SKM-1 treated with dmso at 0.1 percent for 144 hours (cell line): ENCODE data around the gene RASAL2.

Source experiments
- DNase-seq: peaks from one replicate; lab custom pipeline; 2025; ENCODE audit not compliant: unreplicated experiment; lab: John Stamatoyannopoulos, UW

The RASAL2 gene

GRCh38 chr1:178093951-178094738 is at the start of gene RASAL2:
RASAL2 (plus strand) TSS chr1:178094104; CDS start chr1:178094493, 389 bp downstream.
- peak; percentile 70 for DNase-seq

GRCh38 chr1:178046591-178047270 is 47.2 kb upstream of the RASAL2 start:
- DNase-seq = no peak

- DNase-seq = no peak
These were observed 46.4 kb upstream of the RASAL2 start for GRCh38 chr1:178047403-178048093.

- no peak for DNase-seq
These were observed 45.5 kb upstream of the RASAL2 start for GRCh38 chr1:178048426-178048825.

- DNase-seq = no peak
These were observed 45.0 kb upstream of the RASAL2 start for GRCh38 chr1:178048883-178049282.

GRCh38 chr1:178050084-178050483 is 43.8 kb upstream of the RASAL2 start:
- DNase-seq = no peak

DNA sequence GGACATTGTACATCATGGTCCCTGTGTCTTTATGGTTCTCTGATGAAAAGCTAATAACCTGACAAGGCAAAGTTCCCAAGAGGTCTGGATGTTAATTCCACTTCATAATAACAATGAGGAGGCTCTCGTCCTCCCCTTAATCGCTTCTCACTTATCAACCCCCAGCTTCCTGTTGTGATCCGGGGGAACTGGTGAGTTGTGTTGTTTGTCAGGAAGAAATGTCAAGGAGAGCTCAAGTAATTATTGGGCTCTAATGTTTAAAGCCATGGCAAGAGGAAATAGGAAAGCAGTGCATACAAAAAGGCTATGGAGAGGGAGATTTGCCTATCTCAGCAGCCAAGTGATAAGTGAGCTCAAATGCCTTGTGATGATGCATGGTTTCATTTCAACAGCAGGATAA is 42.8 kb upstream of the RASAL2 start:
- DNase-seq = no peak

GRCh38 chr1:178052650-178053461 is 41.0 kb upstream of the RASAL2 start:
- DNase-seq = no peak

DNA sequence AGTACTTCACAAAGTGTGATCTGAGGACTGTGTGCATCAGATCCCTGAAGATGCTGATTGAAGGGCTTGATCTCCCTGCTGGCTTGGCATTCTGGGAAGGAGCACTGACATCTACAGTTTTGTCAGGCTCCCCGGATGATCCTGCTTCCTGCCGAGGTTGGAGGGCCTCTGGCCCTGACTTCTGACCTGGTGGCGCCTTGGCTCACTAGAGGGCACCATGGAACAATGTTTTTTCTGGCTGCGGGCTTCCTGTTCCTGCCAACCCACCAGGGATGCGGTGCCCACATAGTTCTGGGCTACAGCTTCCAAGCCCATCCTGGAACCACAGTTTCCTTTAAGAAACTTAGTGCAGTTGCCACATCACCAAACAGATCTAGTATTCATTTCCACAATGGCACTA is 38.8 kb upstream of the RASAL2 start:
- DNase-seq = peak; percentile 56

DNA sequence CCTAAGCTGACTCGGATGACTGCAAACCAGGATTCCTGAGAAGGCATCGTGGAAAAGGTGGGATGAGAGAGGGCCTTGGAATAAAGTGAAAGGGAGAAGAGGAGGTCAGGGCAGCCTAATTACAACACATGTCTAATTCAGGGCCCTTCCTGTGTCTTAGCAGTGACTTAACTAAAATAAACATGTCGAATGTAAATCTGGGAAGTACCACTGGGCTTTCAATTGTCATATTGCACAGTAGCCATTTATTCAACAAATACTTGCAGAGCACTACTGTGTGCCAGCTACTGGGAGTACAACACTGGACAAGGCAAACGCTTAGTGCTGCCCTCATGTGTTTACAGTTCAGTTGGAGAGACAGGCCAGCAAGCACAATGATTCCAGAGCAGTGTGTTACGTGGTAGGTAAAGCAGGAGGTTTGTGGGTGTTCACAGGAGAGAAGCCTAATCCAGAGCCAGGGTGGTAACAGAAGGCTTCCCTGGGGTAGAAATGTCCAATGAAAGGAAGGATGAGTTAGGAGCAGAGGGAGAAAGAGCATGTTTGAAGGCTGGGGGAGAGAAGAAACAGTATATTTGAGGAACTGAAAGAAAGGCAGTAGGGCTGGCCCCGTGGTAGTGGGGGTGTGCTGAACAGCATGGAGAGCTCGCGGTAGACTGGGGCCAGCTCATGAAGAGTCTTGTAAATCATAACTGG is 38.0 kb upstream of the RASAL2 start:
- peak; percentile 94 for DNase-seq

DNA sequence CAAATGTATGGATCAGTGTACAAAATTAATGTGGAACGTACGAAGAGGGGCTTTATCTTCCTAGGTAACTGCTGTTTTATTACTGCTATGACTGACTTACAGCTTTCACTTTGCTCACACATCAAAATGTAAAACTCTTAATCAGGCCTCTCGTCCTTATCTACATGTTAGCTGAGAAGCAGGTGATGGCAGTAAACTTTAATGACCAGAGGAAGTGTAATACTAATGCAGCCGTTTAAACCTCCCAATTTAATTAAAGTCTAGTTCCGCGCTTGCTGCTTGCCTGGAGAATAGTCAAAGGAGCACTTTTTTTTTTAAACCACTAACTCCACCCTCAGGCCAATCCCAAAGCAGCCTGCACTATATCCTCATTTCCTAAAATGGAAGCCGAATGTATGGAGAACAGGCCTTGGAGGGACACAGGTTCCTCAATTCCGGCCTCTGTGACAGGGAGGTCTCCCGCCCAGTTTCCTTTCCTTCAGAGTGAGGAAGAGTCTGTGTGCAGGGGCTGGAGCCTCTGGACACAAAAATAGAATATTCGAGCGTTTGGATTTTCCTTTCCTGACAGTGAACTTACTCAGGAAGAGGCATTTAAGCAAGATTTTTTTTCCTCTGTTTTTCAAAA is 36.7 kb upstream of the RASAL2 start:
- DNase-seq = no peak

DNA sequence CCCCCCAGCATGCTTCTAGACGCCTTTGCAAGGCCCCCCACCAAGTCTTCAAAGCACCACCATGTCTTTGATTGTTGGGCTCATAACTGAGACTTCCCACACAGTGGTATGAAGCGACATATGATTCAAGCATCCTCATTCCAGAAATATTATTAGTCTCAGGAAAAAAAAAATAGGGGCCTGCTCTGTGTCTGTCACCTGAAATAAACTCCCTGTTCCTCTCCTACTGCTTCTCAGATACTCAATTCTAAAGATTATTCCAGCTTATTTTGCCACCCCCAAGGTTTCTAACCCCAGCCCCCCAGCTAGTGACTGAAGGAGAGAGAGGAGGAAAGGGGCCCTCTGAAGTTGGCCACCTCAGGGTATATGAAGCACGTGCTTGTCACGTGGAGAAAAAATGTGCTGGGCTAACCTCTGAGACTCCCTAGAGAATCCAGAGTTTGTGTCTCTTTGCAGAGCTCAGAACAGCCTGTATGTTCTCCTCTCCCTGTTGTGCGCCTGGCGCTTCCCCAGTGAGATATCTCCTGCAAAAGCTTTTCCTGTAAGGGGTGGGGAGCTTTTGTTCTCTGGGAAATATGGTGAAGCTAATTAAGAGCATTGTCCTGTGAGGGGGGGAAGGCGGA is 35.9 kb upstream of the RASAL2 start:
- DNase-seq = no peak

DNA sequence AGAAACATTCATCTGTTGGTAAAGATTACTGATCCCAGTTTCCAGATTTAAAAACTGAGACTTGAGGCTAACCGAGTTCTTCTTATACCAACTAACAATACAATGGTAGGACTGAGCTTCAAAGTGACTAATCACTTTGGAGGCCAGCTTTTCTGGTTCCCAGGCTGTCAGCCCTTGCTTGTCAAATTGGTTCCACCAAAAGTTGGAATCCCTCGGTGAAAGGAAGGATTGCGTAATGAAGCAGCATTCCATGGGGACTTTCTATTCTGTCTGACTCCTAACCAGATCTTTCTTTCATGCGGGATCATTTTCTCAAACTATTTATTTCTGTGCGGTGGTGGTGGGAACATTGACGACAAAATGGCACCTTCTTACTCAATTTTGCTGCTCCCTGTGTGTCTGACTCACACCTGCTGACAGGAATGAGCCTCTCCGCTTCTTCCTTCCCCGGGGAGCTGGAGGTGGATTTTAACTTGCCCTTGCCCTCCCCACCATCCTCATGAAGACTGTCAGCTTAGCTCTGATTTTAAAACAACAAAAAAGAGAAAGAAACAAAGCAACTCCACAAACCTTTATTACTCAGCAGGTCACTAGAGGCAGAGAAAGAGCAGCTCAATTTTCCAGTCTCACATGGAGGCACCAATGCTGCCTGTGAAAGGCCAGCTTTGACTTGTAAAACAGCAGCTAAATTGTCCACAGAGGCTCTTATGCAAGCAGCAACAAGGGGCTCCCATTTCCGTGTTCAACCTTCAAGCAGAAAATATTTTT is 32.9 kb upstream of the RASAL2 start:
- peak; percentile 14 for DNase-seq

DNA sequence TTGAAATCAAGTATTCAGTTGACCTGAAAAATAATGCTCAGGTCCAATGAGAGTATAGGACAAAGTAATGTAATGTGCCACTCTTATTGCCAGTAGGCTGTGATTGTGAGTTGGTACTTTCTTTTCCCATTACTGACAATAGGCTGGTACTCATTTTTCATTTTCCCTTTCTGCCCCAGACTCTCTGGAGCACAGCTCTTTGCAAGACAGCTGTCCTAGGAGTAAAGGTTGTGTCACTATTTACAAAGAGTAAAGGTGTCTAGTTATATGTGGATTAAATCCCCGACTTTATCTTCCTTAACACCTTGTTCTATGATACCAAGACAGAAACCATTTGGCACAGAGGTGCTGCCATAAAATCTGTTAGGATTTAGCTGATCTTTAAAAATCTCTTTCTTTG is 32.3 kb upstream of the RASAL2 start:
- no peak for DNase-seq

- no peak for DNase-seq
These were observed 29.6 kb upstream of the RASAL2 start for GRCh38 chr1:178064191-178064821.

GRCh38 chr1:178065250-178065649 is 28.7 kb upstream of the RASAL2 start:
- no peak for DNase-seq

DNA sequence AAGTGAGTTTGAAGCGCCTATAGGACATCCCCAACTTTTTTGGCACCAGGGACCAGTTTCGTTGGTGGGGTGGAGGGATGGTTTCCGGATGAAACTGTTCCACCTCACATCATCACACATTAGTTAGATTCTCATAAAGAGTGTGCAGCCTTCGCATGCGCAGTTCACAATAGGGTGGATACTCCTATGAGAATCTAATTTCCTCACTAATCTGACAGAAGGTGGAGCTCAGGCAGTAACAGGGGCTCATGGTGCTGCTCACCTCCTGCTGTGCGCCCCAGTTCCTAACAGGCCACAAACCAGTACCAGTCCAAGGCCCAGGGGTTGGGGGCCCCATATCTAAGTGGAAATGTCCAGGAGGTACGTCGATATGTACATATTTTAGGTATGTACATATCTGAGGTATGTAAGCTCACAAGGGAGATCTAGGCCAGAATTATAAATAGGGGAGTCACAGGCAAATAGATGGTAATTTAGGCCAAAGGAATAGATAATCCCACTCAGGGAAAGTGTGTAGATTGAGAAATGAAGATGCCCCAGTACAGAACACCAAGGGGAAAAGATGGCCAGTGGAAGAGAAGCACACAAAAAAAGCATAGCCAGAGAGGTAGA is 27.5 kb upstream of the RASAL2 start:
- DNase-seq = no peak
